HepG2 (cell line): ENCODE data around the gene PSMD8. TPM values are rescaled to one million over a fixed set of nuclear protein-coding genes. Genes with fewer than 3 reads are reported as not detected.

Experiments
- ATM ChIP-seq: fragments of 450-650 bp; IDR thresholded peaks from 2 replicates; pipeline ENCODE4 v1.7.1; 2017; ENCODE audit warnings: mild to moderate bottlenecking, borderline replicate concordance
- CBFB ChIP-seq: sonication (generic); formaldehyde crosslinking; IDR thresholded peaks from 2 replicates; pipeline ENCODE4 v1.4.0; 2020; ENCODE audit warnings: missing genetic modification reagents
- E2F1 ChIP-seq: sonication (generic); formaldehyde crosslinking; IDR thresholded peaks from 2 replicates; pipeline ENCODE4 v1.5.0; 2020; ENCODE audit warnings: missing genetic modification reagents
- GATAD2A ChIP-seq: IDR thresholded peaks from 2 replicates; pipeline ENCODE4 v1.6.1; 2016
- MED13 ChIP-seq: sonication (generic); formaldehyde crosslinking; IDR thresholded peaks from 2 replicates; pipeline ENCODE4 v1.5.0; 2020; ENCODE audit warnings: missing genetic modification reagents
- ONECUT2 ChIP-seq: sonication (generic); formaldehyde crosslinking; IDR thresholded peaks from 2 replicates; pipeline ENCODE4 v1.4.0; 2020; ENCODE audit warnings: missing genetic modification reagents
- PHF8 ChIP-seq: sonication (generic); formaldehyde crosslinking; IDR thresholded peaks from 2 replicates; pipeline ENCODE4 v1.5.0; 2020; ENCODE audit warnings: missing genetic modification reagents
- TEAD2 ChIP-seq: sonication (generic); formaldehyde crosslinking; IDR thresholded peaks from 2 replicates; pipeline ENCODE4 v1.9.0; 2021; ENCODE audit warnings: missing genetic modification reagents
- U2AF1 ChIP-seq: fragments of 200-400 bp; formaldehyde crosslinking; optimal IDR thresholded peaks from 2 replicates; pipeline ENCODE3; 2017; ENCODE audit warnings: mild to moderate bottlenecking, low read depth, low read length
- ZBTB43 ChIP-seq: sonication (generic); formaldehyde crosslinking; conservative IDR thresholded peaks from 2 replicates; pipeline ENCODE4 v1.4.0; 2020; ENCODE audit warnings: missing genetic modification reagents
- ZMAT3 ChIP-seq: sonication (generic); formaldehyde crosslinking; conservative IDR thresholded peaks from 2 replicates; pipeline ENCODE4 v1.7.0; 2021; ENCODE audit warnings: missing genetic modification reagents
- ZNF180 ChIP-seq: sonication (generic); formaldehyde crosslinking; IDR thresholded peaks from 2 replicates; pipeline ENCODE4 v1.4.0; 2020; ENCODE audit warnings: low read depth, missing genetic modification reagents, borderline replicate concordance
- ZNF234 ChIP-seq: sonication (generic); formaldehyde crosslinking; conservative IDR thresholded peaks from 2 replicates; pipeline ENCODE4 v1.5.1; 2020; ENCODE audit warnings: mild to moderate bottlenecking, missing genetic modification reagents
- ZNF567 ChIP-seq: sonication (generic); formaldehyde crosslinking; IDR thresholded peaks from 2 replicates; pipeline ENCODE4 v1.8.1; 2023; ENCODE audit warnings: mild to moderate bottlenecking, missing genetic modification reagents, borderline replicate concordance
- ZNF605 ChIP-seq: sonication (generic); formaldehyde crosslinking; IDR thresholded peaks from 2 replicates; pipeline ENCODE4 v1.8.0; 2022; ENCODE audit warnings: mild to moderate bottlenecking, missing genetic modification reagents
- ZNF768 ChIP-seq: sonication (generic); formaldehyde crosslinking; IDR thresholded peaks from 2 replicates; pipeline ENCODE4 v1.4.0; 2020; ENCODE audit warnings: missing genetic modification reagents
- ZNF770 ChIP-seq: sonication (generic); formaldehyde crosslinking; IDR thresholded peaks from 2 replicates; pipeline ENCODE4 v1.5.0; 2020; ENCODE audit warnings: mild to moderate bottlenecking, missing genetic modification reagents
- ZNF83 ChIP-seq: sonication (generic); formaldehyde crosslinking; IDR thresholded peaks from 2 replicates; pipeline ENCODE4 v1.4.0; 2020; ENCODE audit warnings: missing genetic modification reagents, mild to moderate bottlenecking, borderline replicate concordance
- polyA plus RNA-seq, 8 experiments: library from polyadenylated mRNA; depleted of rRNA in 3 of 8; stranded (reverse) in 7 of 8; unstranded in 1 of 8; fragments of >200 nt; fragmentation: Illumina TruSeq in 4 of 8; extraction: Trizol in 4 of 8; gene quantifications; 2 replicates each; pipeline versions ENCODE4 v1.2.1 to v1.2.3, GENCODE V29; 2011 to 2016; ENCODE audit warnings: low read depth in 4 of 8, missing spikeins in 1 of 8, mixed read lengths in 1 of 8; ENCODE audit not compliant: insufficient read depth in 1 of 8
- total RNA-seq, 5 experiments: library from RNA; depleted of rRNA; stranded (reverse); fragments of >200 nt; fragmentation: Illumina TruSeq; extraction: Trizol; gene quantifications; 2 replicates each; pipeline ENCODE4 v1.2.3, GENCODE V29; 2016; ENCODE audit warnings: low read depth in 1 of 5
- TF ChIP-seq, protein P1 (sequence below): sonication (generic); formaldehyde crosslinking; IDR thresholded peaks from 2 replicates; pipeline ENCODE4 v1.4.0; 2020; ENCODE audit warnings: missing genetic modification reagents
- TF ChIP-seq, protein P2 (sequence below): sonication (generic); formaldehyde crosslinking; IDR thresholded peaks from 2 replicates; pipeline ENCODE4 v1.5.1; 2020; ENCODE audit warnings: mild to moderate bottlenecking, moderate library complexity, missing genetic modification reagents
- TF ChIP-seq, protein P3 (sequence below): sonication (generic); formaldehyde crosslinking; IDR thresholded peaks from 2 replicates; pipeline ENCODE4 v1.4.0; 2020; ENCODE audit warnings: missing genetic modification reagents, mild to moderate bottlenecking, borderline replicate concordance

PSMD8 gene
- total and polyA plus RNA-seq, 2 of the 13 experiments (the other 11 are each of a cell fraction or from before 2014, with no cell fraction given) = 162 to 296 TPM

- TF ChIP-seq, protein P1, sequence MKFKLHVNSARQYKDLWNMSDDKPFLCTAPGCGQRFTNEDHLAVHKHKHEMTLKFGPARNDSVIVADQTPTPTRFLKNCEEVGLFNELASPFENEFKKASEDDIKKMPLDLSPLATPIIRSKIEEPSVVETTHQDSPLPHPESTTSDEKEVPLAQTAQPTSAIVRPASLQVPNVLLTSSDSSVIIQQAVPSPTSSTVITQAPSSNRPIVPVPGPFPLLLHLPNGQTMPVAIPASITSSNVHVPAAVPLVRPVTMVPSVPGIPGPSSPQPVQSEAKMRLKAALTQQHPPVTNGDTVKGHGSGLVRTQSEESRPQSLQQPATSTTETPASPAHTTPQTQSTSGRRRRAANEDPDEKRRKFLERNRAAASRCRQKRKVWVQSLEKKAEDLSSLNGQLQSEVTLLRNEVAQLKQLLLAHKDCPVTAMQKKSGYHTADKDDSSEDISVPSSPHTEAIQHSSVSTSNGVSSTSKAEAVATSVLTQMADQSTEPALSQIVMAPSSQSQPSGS (CRISPR knock-in tag) = no peak
- peak; percentile 91 for TF ChIP-seq ZNF770 (CRISPR knock-in tag)
- TF ChIP-seq PHF8 (CRISPR knock-in tag) = no peak
- TF ChIP-seq ZNF768 (CRISPR knock-in tag) = no peak
- no peak for TF ChIP-seq ZNF567 (CRISPR knock-in tag)
- no peak for TF ChIP-seq ZNF83
- TF ChIP-seq U2AF1 = no peak
- 0 out of 2 replicates have a peak, but pooled peaks have one; percentile 25 for TF ChIP-seq GATAD2A
- no peak for TF ChIP-seq CBFB
- no peak for TF ChIP-seq TEAD2 (CRISPR knock-in tag)
- no peak for TF ChIP-seq MED13 (CRISPR knock-in tag)
- TF ChIP-seq ONECUT2 (CRISPR knock-in tag) = no peak
- TF ChIP-seq, protein P2, sequence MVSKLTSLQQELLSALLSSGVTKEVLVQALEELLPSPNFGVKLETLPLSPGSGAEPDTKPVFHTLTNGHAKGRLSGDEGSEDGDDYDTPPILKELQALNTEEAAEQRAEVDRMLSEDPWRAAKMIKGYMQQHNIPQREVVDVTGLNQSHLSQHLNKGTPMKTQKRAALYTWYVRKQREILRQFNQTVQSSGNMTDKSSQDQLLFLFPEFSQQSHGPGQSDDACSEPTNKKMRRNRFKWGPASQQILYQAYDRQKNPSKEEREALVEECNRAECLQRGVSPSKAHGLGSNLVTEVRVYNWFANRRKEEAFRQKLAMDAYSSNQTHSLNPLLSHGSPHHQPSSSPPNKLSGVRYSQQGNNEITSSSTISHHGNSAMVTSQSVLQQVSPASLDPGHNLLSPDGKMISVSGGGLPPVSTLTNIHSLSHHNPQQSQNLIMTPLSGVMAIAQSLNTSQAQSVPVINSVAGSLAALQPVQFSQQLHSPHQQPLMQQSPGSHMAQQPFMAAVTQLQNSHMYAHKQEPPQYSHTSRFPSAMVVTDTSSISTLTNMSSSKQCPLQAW (CRISPR knock-in tag) = 0 out of 2 replicates have a peak, but pooled peaks have one; percentile 15
- no peak for TF ChIP-seq ZNF605 (CRISPR knock-in tag)
- TF ChIP-seq ZBTB43 (CRISPR knock-in tag) = no peak
- peak; percentile 21; the same call in 1 of the 2 replicates for TF ChIP-seq ZMAT3 (CRISPR knock-in tag)
- TF ChIP-seq ZNF180 (CRISPR knock-in tag) = no peak
- no peak for TF ChIP-seq ZNF234
- no peak for TF ChIP-seq ATM
- no peak for TF ChIP-seq E2F1
- TF ChIP-seq, protein P3, sequence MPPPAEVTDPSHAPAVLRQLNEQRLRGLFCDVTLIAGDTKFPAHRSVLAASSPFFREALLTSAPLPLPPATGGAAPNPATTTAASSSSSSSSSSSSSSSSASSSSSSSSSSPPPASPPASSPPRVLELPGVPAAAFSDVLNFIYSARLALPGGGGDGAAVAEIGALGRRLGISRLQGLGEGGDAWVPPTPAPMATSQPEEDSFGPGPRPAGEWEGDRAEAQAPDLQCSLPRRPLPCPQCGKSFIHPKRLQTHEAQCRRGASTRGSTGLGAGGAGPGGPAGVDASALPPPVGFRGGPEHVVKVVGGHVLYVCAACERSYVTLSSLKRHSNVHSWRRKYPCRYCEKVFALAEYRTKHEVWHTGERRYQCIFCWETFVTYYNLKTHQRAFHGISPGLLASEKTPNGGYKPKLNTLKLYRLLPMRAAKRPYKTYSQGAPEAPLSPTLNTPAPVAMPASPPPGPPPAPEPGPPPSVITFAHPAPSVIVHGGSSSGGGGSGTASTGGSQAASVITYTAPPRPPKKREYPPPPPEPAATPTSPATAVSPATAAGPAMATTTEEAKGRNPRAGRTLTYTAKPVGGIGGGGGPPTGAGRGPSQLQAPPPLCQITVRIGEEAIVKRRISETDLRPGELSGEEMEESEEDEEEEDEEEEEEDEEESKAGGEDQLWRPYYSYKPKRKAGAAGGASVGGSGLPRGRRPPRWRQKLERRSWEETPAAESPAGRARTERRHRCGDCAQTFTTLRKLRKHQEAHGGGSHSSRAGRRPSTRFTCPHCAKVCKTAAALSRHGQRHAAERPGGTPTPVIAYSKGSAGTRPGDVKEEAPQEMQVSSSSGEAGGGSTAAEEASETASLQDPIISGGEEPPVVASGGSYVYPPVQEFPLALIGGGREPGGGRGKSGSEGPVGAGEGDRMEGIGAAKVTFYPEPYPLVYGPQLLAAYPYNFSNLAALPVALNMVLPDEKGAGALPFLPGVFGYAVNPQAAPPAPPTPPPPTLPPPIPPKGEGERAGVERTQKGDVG (CRISPR knock-in tag) = no peak
Observed at GRCh38 chr19:38402623-38402966, 28.2 kb downstream of the PSMD8 start (continued).
